GM12892 (cell line): ENCODE data around the gene SLC35B4.

Source experiments
- POLR2A ChIP-seq: IDR thresholded peaks from 2 replicates; pipeline ENCODE4 v1.6.1; 2011; ENCODE audit warnings: low read depth, low read length, control low read depth
- POLR2AphosphoS5 ChIP-seq: IDR thresholded peaks from 2 replicates; pipeline ENCODE4 v1.6.1; 2011; ENCODE audit warnings: low read depth, low read length, control low read depth
- TAF1 ChIP-seq: IDR thresholded peaks from 2 replicates; pipeline ENCODE4 v1.6.1; 2011; ENCODE audit warnings: low read depth, mild to moderate bottlenecking, control low read depth, low read length, borderline replicate concordance

GRCh38 chr7:134312717-134313116, 4.0 kb downstream of the SLC35B4 start:
- TF ChIP-seq POLR2A (no peak), POLR2AphosphoS5 (no peak), TAF1 (no peak)
